SH-SY5Y (cell line): ENCODE measurements around the gene ZMIZ2.

Experiments
- GATA2 ChIP-seq: IDR thresholded peaks from 2 replicates; pipeline ENCODE4 v1.6.1; 2011; ENCODE audit warnings: mild to moderate bottlenecking, low read depth, low read length
- GATA3 ChIP-seq: IDR thresholded peaks from 2 replicates; pipeline ENCODE4 v1.6.1; 2011; ENCODE audit warnings: low read depth, mild to moderate bottlenecking, low read length, moderate library complexity

The ZMIZ2 gene

DNA sequence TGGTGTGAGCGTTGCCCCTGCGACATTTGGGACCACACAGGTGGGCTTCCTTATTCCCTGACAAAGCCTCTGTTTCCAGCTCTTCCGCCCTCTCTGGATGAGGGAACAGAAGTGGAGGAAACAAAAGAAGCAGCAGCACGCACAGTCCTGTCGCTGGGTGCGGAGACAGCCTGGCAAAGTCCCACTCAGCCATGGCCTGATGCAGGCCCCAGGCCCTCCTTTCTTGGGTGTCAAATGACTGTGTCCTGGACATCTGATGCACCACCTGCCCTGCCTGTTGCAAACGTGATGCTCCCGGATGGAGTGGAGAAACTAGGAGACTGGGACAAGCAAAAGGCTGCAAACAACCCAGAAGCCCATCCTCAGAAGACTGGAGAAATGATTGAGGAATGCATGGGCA lies 20.7 kb downstream of the ZMIZ2 start:
- TF ChIP-seq GATA3 = no peak
- no peak for TF ChIP-seq GATA2

DNA sequence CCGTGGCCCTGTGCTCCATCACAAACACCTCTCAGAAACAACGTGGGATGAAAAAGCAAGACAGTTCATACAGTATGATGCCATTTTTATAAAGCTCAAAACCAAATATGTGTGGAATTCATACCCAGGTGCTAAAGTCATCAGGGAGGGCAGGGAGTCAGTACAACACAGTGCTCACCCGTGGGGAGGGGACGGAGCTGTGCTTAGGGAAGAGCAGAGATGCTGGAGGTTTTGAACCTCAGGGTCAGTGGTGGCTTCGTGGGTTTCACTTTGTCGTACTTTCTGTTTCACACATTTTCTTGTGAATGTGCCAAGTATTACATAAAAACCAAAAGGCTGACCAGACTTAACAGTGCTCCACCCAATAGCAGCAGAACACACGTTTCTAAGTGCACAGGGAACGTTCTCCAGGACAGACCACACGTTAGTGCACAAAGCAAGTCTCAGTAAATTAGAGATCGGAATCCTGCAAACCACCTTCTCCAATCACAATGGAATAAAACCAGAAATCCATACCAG lies 21.2 kb downstream of the ZMIZ2 start:
- TF ChIP-seq GATA3 = no peak
- TF ChIP-seq GATA2 = no peak

DNA sequence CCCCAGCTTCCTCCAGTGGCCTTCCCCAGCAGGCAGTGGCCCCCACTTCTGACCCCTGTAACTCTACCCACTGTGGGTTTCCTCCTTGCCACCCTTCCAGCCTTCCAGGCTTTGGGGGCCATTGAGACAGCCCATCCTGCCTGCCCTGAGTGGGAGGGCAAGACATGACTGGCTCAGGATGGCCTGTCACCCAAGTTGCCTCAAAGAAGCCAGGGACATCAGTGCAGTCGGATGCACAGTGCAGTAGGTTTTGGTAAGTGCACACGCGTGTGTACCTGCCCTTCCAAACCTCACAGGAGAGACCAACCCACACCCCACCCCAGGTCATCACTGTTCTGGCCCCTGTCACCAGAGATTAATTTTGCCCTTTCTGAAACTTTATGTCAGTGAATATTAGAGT lies 22.7 kb downstream of the ZMIZ2 start:
- TF ChIP-seq GATA3 = no peak
- no peak for TF ChIP-seq GATA2

DNA sequence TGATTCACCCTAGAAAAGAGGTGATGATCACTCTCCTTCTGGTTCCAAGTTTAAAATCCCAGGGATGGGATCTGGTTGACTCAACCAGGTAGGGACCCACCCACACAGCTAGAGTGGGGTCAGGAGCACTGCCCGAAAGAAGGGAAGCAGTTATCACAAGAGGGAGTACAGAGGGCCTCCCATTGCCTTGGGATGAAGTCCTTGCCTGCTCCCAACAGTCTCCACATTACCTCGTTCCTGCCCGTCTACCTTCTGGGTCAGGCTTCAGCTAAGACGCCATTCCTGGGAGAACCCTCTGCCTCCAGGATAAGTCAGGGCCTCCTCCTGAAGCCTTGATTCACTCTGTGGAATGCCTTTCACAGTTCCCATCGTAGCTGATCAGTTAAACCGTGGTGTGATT lies 23.8 kb downstream of the ZMIZ2 start:
- TF ChIP-seq GATA2 = no peak
- TF ChIP-seq GATA3 = no peak

GRCh38 chr7:44772867-44773266 lies 24.2 kb downstream of the ZMIZ2 start:
- no peak for TF ChIP-seq GATA3
- TF ChIP-seq GATA2 = no peak

DNA sequence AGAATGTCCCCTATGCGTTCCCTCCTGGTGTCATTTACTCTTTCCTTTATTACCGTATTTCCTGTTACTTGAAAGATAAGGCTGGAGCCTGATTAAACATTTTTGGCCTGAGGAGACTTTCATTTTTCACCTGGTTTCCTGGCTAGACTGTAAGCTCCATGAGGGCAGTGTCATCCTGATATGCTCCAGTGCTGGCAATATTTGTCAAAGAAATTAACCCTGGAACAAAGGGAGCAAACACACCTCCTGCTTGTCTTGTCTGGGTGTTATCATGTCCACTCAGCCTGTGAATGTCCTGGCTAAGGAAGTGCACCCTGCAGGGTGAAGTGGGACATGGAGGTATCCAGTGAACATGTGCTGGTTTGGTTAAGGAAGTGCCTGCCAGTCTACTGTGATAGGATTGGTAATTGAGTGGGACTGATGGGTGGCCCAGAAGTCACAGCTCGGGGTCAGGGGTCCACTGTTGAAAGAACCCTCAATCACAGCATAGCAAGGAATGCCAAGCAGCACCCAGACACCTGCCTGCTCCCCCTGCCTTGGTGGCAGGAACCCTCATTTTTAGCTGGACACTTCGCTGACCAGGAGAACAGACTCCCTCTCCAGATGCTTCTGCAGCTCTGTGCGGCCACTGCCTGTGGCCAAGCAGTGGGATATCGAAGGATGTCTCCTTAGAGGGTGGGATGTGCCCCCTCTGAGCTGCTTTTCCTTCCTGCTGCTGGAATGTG lies 26.9 kb downstream of the ZMIZ2 start:
- TF ChIP-seq GATA2 = no peak
- no peak for TF ChIP-seq GATA3

GRCh38 chr7:44776211-44776610 lies 27.6 kb downstream of the ZMIZ2 start:
- TF ChIP-seq GATA3 = no peak
- no peak for TF ChIP-seq GATA2

DNA sequence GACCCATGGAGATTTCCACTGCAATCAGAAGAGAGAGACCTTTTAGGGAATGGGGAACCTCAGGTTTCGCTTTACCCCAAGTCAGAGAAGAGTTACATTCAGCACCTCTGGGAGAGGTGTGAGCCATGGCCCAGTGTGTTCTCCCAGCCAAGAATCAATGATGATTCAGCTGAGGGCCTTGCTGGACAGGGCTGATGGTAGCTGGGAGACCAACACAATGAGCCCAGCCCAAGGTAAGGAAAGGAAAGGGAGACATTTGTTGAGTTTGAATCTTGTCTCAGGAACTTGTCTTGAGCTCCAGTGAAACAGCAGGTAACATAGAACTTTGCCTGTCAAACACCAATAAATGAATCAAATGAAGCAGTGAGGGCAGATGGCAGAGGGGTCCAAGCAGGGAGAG lies 33.8 kb downstream of the ZMIZ2 start:
- no peak for TF ChIP-seq GATA3
- TF ChIP-seq GATA2 = no peak

GRCh38 chr7:44783407-44783806 lies 34.8 kb downstream of the ZMIZ2 start:
- TF ChIP-seq GATA3 (no peak), GATA2 (no peak)

- TF ChIP-seq GATA2 (no peak), GATA3 (no peak)
Measured at GRCh38 chr7:44784364-44784763, 35.7 kb downstream of the ZMIZ2 start.

DNA sequence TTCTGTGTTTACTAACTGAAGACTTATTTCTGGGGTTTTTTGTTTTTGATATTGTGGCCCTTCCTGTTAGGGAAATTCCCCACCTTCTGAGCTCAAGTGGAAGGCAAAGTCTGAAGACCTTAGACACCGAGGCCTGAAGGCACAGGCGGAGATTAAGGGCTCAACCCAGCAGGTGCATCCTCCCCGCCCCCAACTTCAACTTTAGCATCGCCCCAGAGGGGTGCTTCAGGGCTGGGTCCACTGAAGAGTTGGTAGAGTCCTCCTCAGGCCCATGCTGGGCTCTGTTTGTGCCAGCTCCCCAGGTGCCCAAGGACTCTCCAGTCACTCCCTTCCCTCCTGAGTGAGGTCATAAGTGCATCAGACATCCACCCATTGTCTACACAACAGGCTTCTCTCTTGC lies 38.4 kb downstream of the ZMIZ2 start:
- TF ChIP-seq GATA3 (no peak), GATA2 (no peak)

DNA sequence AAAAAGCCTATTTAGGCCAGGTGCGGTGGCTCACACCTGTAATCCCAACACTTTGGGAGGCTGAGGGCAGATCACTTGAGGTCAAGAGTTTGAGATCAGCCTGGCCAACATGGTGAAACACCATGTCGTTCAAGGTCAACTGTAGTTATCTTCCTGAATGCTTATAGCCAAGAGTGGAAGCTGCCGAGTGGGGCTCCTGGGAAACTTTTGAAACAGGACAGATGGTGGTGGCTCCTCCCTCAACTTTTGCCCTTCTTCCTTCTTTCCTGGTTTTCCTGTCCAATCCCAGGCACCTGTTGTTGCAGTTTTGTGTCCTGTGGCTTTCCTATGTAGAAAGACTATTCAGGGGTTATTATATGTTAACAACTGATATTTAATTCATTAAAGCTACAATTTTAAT lies 39.1 kb downstream of the ZMIZ2 start:
- TF ChIP-seq GATA3 = no peak
- no peak for TF ChIP-seq GATA2

DNA sequence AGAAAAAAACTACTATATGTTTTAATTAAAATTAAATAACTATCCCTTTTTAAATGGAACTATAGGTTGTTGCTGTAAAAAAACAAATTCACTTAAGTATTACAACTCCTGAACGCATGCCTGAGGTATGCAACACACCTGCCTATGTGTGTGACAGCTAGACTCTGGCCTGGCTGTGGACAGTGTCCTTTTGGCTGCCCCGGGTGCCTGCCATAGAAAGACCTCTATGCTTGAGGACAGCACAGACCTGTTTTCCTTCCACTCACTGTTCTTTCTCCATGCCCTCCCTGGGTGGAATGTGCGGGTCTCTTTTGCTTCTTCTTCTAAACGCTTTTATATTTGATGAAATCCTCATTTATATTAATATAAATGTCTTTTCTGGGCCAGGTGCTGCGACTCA lies 41.3 kb downstream of the ZMIZ2 start:
- TF ChIP-seq GATA2 (no peak), GATA3 (no peak)

- TF ChIP-seq GATA3 (no peak), GATA2 (no peak)
Measured at GRCh38 chr7:44791278-44792219, 42.9 kb downstream of the ZMIZ2 start.

- TF ChIP-seq GATA2 (no peak), GATA3 (no peak)
Measured at GRCh38 chr7:44793919-44794318, 45.3 kb downstream of the ZMIZ2 start.

- TF ChIP-seq GATA3 = no peak
- TF ChIP-seq GATA2 = no peak
Measured at GRCh38 chr7:44794331-44794730, 45.7 kb downstream of the ZMIZ2 start.
